IMR-90 (cell line): ENCODE measurements around the gene SEMA6D. TPM values are rescaled to one million over a fixed set of nuclear protein-coding genes. Genes with fewer than 3 reads are reported as not detected.

Experiments
- ATAC-seq: fragments of 200-7000 bp; cut with Tn5 transposase; 2 replicates; pipeline ENCODE4 v1.9.1; 2020; ENCODE audit warnings: low read depth, mild to moderate bottlenecking, moderate library complexity
- BruUV-seq: library from RNA; stranded (reverse); fragments of 400-500 nt; replicated peaks from 2 replicates; lab custom pipeline; 2021; lab: Mats Ljungman, UMichigan
- CTCF ChIA-PET: fragments of 300-600 bp; formaldehyde crosslinking; extraction: SDS; loops from one replicate; lab custom pipeline; 2021; ENCODE audit warnings: antibody characterized with exemption; lab: Yijun Ruan, JAX
- POLR2A ChIA-PET: fragments of 300-600 bp; sonication (Branson Sonifier 250); formaldehyde crosslinking; loops from one replicate; lab custom pipeline; 2022; ENCODE audit warnings: antibody characterized with exemption; ENCODE audit not compliant: unreplicated experiment; lab: Charles Lee
- DNase-seq: peaks from one replicate; pipeline ENCODE4 v3.0.0; 2013
- H2AFZ ChIP-seq: replicated peaks from 2 replicates; pipeline ENCODE3; 2013; ENCODE audit warnings: low read length, mild to moderate bottlenecking; ENCODE audit not compliant: poor library complexity
- H2AK5ac ChIP-seq: 2 replicates; pipeline ENCODE4 v1.6.1; 2013; ENCODE audit warnings: low read depth, low read length, inconsistent platforms
- H2AK9ac ChIP-seq: replicated peaks from 2 replicates; pipeline ENCODE3; 2013; ENCODE audit warnings: mild to moderate bottlenecking, low read depth, low read length, moderate library complexity; ENCODE audit not compliant: poor library complexity
- H2BK120ac ChIP-seq: 2 replicates; pipeline ENCODE4 v1.6.1; 2013; ENCODE audit warnings: low read depth, low read length, inconsistent platforms
- H2BK15ac ChIP-seq: 3 replicates; pipeline ENCODE4 v1.6.1; 2013; ENCODE audit warnings: low read depth, low read length, inconsistent platforms
- H2BK20ac ChIP-seq: 2 replicates; pipeline ENCODE4 v1.6.1; 2013; ENCODE audit warnings: low read depth, mild to moderate bottlenecking, inconsistent platforms, low read length, moderate library complexity
- H2BK5ac ChIP-seq: 2 replicates; pipeline ENCODE4 v1.6.1; 2013; ENCODE audit warnings: mild to moderate bottlenecking, low read depth, low read length, inconsistent platforms; ENCODE audit not compliant: poor library complexity, severe bottlenecking
- H3K14ac ChIP-seq: replicated peaks from 2 replicates; pipeline ENCODE4 v1.6.1; 2013; ENCODE audit warnings: low read depth, low read length, inconsistent platforms
- H3K18ac ChIP-seq: 2 replicates; pipeline ENCODE4 v1.6.1; 2013; ENCODE audit warnings: low read depth, low read length, control low read depth
- H3K23ac ChIP-seq: 2 replicates; pipeline ENCODE4 v1.6.1; 2013; ENCODE audit warnings: low read depth, low read length, inconsistent platforms
- H3K27ac ChIP-seq: 2 replicates; pipeline ENCODE4 v1.5.1; 2013; ENCODE audit warnings: mild to moderate bottlenecking, control low read depth, low read length; ENCODE audit not compliant: insufficient read depth
- H3K27me3 ChIP-seq: 2 replicates; pipeline ENCODE4 v1.6.1; 2013; ENCODE audit warnings: low read length; ENCODE audit not compliant: control insufficient read depth, insufficient read depth
- H3K36me3 ChIP-seq: 2 replicates; pipeline ENCODE4 v1.6.1; 2013; ENCODE audit warnings: low read length, mixed read lengths; ENCODE audit not compliant: control insufficient read depth, insufficient read depth
- H3K4ac ChIP-seq: 2 replicates; pipeline ENCODE4 v1.6.1; 2013; ENCODE audit warnings: low read depth, low read length, inconsistent platforms
- H3K4me1 ChIP-seq: 2 replicates; pipeline ENCODE4 v1.6.1; 2013; ENCODE audit warnings: low read length, mixed read lengths; ENCODE audit not compliant: control insufficient read depth, insufficient read depth
- H3K4me2 ChIP-seq: 2 replicates; pipeline ENCODE4 v1.6.1; 2013; ENCODE audit warnings: low read depth, mild to moderate bottlenecking, control low read depth, low read length, moderate library complexity
- H3K4me3 ChIP-seq: 2 replicates; pipeline ENCODE4 v1.5.1; 2013; ENCODE audit warnings: low read depth, mild to moderate bottlenecking, control low read depth, low read length, moderate library complexity; ENCODE audit not compliant: insufficient read depth
- H3K56ac ChIP-seq: 2 replicates; pipeline ENCODE4 v1.6.1; 2013; ENCODE audit warnings: low read length, inconsistent platforms; ENCODE audit not compliant: insufficient read depth; ENCODE audit errors: extremely low read depth
- H3K79me1 ChIP-seq, 2 experiments: 2 replicates each; pipeline ENCODE4 v1.6.1; 2013; ENCODE audit warnings: low read length in 2 of 2, inconsistent platforms in 1 of 2, low read depth in 1 of 2
- H3K9ac ChIP-seq: 2 replicates; pipeline ENCODE4 v1.6.1; 2013; ENCODE audit warnings: low read depth, low read length, control low read depth
- H3K9me1 ChIP-seq: 2 replicates; pipeline ENCODE4 v1.6.1; 2013; ENCODE audit warnings: low read length, inconsistent platforms; ENCODE audit not compliant: insufficient read depth
- H3K9me3 ChIP-seq: 2 replicates; pipeline ENCODE4 v1.6.1; 2013; ENCODE audit warnings: low read length; ENCODE audit not compliant: control insufficient read depth, insufficient read depth
- H4K20me1 ChIP-seq: 2 replicates; pipeline ENCODE4 v1.6.1; 2013; ENCODE audit warnings: low read length, inconsistent platforms; ENCODE audit not compliant: insufficient read depth
- H4K5ac ChIP-seq: 2 replicates; pipeline ENCODE4 v1.6.1; 2013; ENCODE audit warnings: mild to moderate bottlenecking, low read depth, low read length, control low read depth
- H4K8ac ChIP-seq, 2 experiments: 2 replicates each; pipeline ENCODE4 v1.6.1; 2013; ENCODE audit warnings: low read depth in 2 of 2, low read length in 2 of 2, control low read depth in 1 of 2, inconsistent platforms in 1 of 2
- H4K91ac ChIP-seq: 2 replicates; pipeline ENCODE4 v1.6.1; 2013; ENCODE audit warnings: low read depth, low read length, inconsistent platforms; ENCODE audit not compliant: insufficient read depth
- CHD1 ChIP-seq: IDR thresholded peaks from 2 replicates; pipeline ENCODE4 v1.6.1; 2012; ENCODE audit warnings: low read depth, low read length, improper control_type of control experiment
- CTCF ChIP-seq: conservative IDR thresholded peaks from 2 replicates; pipeline ENCODE4 v1.5.1; 2012; ENCODE audit warnings: mild to moderate bottlenecking, low read depth, low read length, improper control_type of control experiment
- FOS ChIP-seq: fragments of 150-350 bp; IDR thresholded peaks from 2 replicates; pipeline ENCODE4 v1.6.1; 2016; ENCODE audit warnings: low read depth, low read length
- MAZ ChIP-seq: IDR thresholded peaks from 2 replicates; pipeline ENCODE4 v1.6.1; 2012; ENCODE audit warnings: low read depth, mild to moderate bottlenecking, low read length, improper control_type of control experiment, moderate library complexity, borderline replicate concordance
- MXI1 ChIP-seq: IDR thresholded peaks from 2 replicates; pipeline ENCODE4 v1.6.1; 2012; ENCODE audit warnings: low read depth, mild to moderate bottlenecking, low read length, moderate library complexity, borderline replicate concordance
- POLR2A ChIP-seq: IDR thresholded peaks from 2 replicates; pipeline ENCODE4 v1.6.1; 2012; ENCODE audit warnings: mild to moderate bottlenecking, low read depth, low read length
- RAD21 ChIP-seq: IDR thresholded peaks from 2 replicates; pipeline ENCODE4 v1.6.1; 2012; ENCODE audit warnings: low read length, improper control_type of control experiment
- SMC3 ChIP-seq: fragments of 150-350 bp; IDR thresholded peaks from 2 replicates; pipeline ENCODE4 v1.6.1; 2016; ENCODE audit warnings: low read depth, mild to moderate bottlenecking, antibody characterized with exemption, low read length, moderate library complexity
- USF2 ChIP-seq: fragments of 150-350 bp; IDR thresholded peaks from 2 replicates; pipeline ENCODE4 v1.6.1; 2017; ENCODE audit warnings: mild to moderate bottlenecking, antibody characterized with exemption, low read length, low read depth
- WGBS, 2 experiments: methylation state at CpG; one replicate each; pipeline versions ENCODE4 v1.1.5 to v1.1.7; 2013; ENCODE audit warnings: missing lambda C conversion rate in 2 of 2; ENCODE audit not compliant: insufficient read length in 1 of 2; ENCODE audit errors: extremely low coverage in 2 of 2; 5-methylcytosine and 5-hydroxymethylcytosine counted together
- dilution Hi-C: fragments of 300-500 bp; cut with HindIII; formaldehyde crosslinking; loops from one replicate; pipeline ENCODE4 v1.14.3; 2018; ENCODE audit warnings: low sequenced_read_pairs; ENCODE audit not compliant: unreplicated experiment
- in situ Hi-C: fragments of 300-500 bp; cut with MboI; formaldehyde crosslinking; loops from 3 replicates; pipeline ENCODE4 v1.14.3; 2019; ENCODE audit warnings: low sequenced_read_pairs, inconsistent platforms, mixed read lengths
- intact Hi-C: fragments of 100-400 bp; cut with micrococcal nuclease; formaldehyde crosslinking; loops from 2 replicates; pipeline ENCODE4 v1.10.0; 2022
- polyA plus RNA-seq, 3 experiments: library from polyadenylated mRNA; depleted of rRNA; stranded (reverse); fragments of >200 nt; gene quantifications; 2 replicates each; pipeline ENCODE4 v1.2.3, GENCODE V29; 2012; ENCODE audit warnings: low replicate concordance in 1 of 3
- total RNA-seq: library from RNA; depleted of rRNA; stranded (reverse); fragments of >200 nt; gene quantifications from 2 replicates; pipeline ENCODE4 v1.2.3, GENCODE V29; 2012

SEMA6D gene
- total and polyA plus RNA-seq, 2 of the 4 experiments (the other 2 are of a cell fraction) = 12.6 to 17.4 TPM

GRCh38 chr15:47767035-47767434 lies 49.7 kb downstream of the SEMA6D start:
- DNase-seq (peak; percentile 5), ATAC-seq (no peak)
- H2AK9ac ChIP-seq = no peak overlapping the region
- no peak overlapping the region for H2AFZ ChIP-seq
- no peaks in the 10 kb centered on the region for H3K79me1 ChIP-seq
- no peak overlapping the region for H2BK20ac ChIP-seq
- ChIA-PET CTCF (interaction anchor here (1.1 kb wide), 1 partner anchor 10 kb away, joined by 3 read pairs; no protein-coding TSS in a partner anchor), POLR2A (no interaction called here)
- no peak overlapping the region for H3K27ac ChIP-seq
- H3K4ac ChIP-seq = no peak overlapping the region
- no peak overlapping the region for H3K23ac ChIP-seq
- in situ Hi-C loops = no loop called here
- H3K9me1 ChIP-seq = peaks cover 8% of the 10 kb centered on the region
- H3K4me2 ChIP-seq = no peak overlapping the region
- no peak overlapping the region for H2AK5ac ChIP-seq
- no peak overlapping the region for H2BK15ac ChIP-seq
- H2BK120ac ChIP-seq = no peak overlapping the region
- H3K56ac ChIP-seq = no peak overlapping the region
- no peaks in the 10 kb centered on the region for H4K20me1 ChIP-seq
- no peak for TF ChIP-seq POLR2A
- TF ChIP-seq CHD1 = no peak
- no peak for TF ChIP-seq USF2
- no peak for TF ChIP-seq SMC3
- TF ChIP-seq MXI1 = no peak
- TF ChIP-seq FOS = no peak
- TF ChIP-seq CTCF = no peak
- no peak for TF ChIP-seq MAZ
- no peak for TF ChIP-seq RAD21
- no peak overlapping the region for H3K18ac ChIP-seq
- intact Hi-C loops = no loop called here
- H3K9me3 ChIP-seq = no peaks in the 10 kb centered on the region
- H3K36me3 ChIP-seq = peaks cover 52% of the 10 kb centered on the region
- no TSS peak for BruUV-seq
- 82% methylated on average over 2 of the region's 5 CpGs; no CpG with 5 or more reads in 1 of the 2 experiments for WGBS, 2 experiments
- H3K27me3 ChIP-seq = no peaks in the 10 kb centered on the region
- dilution Hi-C loops = no loop called here
- no peak overlapping the region for H3K4me3 ChIP-seq
- no peak overlapping the region for H2BK5ac ChIP-seq
- no peak overlapping the region for H3K14ac ChIP-seq
- no peak overlapping the region for H4K8ac ChIP-seq
- H3K4me1 ChIP-seq = no peaks in the 10 kb centered on the region
- no peak overlapping the region for H4K5ac ChIP-seq
- H3K9ac ChIP-seq = no peak overlapping the region
- no peak overlapping the region for H4K91ac ChIP-seq
